Esophagus (tissue), 2 donors: ENCODE data around the gene CDC42EP5. TPM values are rescaled to one million over a fixed set of nuclear protein-coding genes. Genes with fewer than 3 reads are reported as not detected.
A peak's percentile ranks its signal among the peaks of the same experiment; 100 is the strongest.

Experiments
- H3K27ac ChIP-seq, 2 donors: one replicate each; pipeline ENCODE4 v1.5.1; 2013; ENCODE audit warnings: low read depth in 2 of 2, mild to moderate bottlenecking in 2 of 2, inconsistent platforms in 1 of 2, low read length in 1 of 2, moderate library complexity in 1 of 2
- H3K27me3 ChIP-seq, 2 donors: one replicate each; pipeline ENCODE4 v1.6.1; 2013; ENCODE audit warnings: low read length in 2 of 2, control low read depth in 1 of 2, mild to moderate bottlenecking in 1 of 2; ENCODE audit not compliant: insufficient read depth in 2 of 2, control insufficient read depth in 1 of 2
- H3K36me3 ChIP-seq, 2 donors: one replicate each; pipeline ENCODE4 v1.6.1; 2013; ENCODE audit warnings: low read length in 1 of 2; ENCODE audit not compliant: control insufficient read depth in 2 of 2, insufficient read depth in 2 of 2
- H3K4me1 ChIP-seq, 2 donors: one replicate each; pipeline ENCODE4 v1.6.1; 2013; ENCODE audit warnings: low read length in 1 of 2; ENCODE audit not compliant: control insufficient read depth in 2 of 2, insufficient read depth in 2 of 2
- H3K4me3 ChIP-seq, 2 donors: one replicate each; pipeline ENCODE4 v1.5.1; 2013; ENCODE audit warnings: low read length in 2 of 2, mild to moderate bottlenecking in 2 of 2, low read depth in 1 of 2, moderate library complexity in 1 of 2
- H3K9me3 ChIP-seq, 2 donors: one replicate each; pipeline ENCODE4 v1.6.1; 2013; ENCODE audit warnings: mild to moderate bottlenecking in 2 of 2, low read depth in 1 of 2, low read length in 1 of 2, moderate library complexity in 1 of 2; ENCODE audit not compliant: control insufficient read depth in 2 of 2, insufficient read depth in 1 of 2
- WGBS, 2 donors: extraction: QIAGEN DNeasy Blood & Tissue Kit; methylation state at CpG; one replicate each; pipeline ENCODE4 v1.1.7; 2013; 5-methylcytosine and 5-hydroxymethylcytosine counted together
- polyA plus RNA-seq, 2 donors: library from polyadenylated mRNA; stranded (reverse); fragments of 200-250 nt; gene quantifications; one replicate each; pipeline ENCODE4 v1.2.3, GENCODE V29; 2013
- donor health status: healthy with polysubstance abuse.
- donor health status: Bipolar disorder and iron deficiency.

CDC42EP5 gene
- polyA plus RNA-seq, 2 donors: 7.0 to 13.1 TPM

DNA sequence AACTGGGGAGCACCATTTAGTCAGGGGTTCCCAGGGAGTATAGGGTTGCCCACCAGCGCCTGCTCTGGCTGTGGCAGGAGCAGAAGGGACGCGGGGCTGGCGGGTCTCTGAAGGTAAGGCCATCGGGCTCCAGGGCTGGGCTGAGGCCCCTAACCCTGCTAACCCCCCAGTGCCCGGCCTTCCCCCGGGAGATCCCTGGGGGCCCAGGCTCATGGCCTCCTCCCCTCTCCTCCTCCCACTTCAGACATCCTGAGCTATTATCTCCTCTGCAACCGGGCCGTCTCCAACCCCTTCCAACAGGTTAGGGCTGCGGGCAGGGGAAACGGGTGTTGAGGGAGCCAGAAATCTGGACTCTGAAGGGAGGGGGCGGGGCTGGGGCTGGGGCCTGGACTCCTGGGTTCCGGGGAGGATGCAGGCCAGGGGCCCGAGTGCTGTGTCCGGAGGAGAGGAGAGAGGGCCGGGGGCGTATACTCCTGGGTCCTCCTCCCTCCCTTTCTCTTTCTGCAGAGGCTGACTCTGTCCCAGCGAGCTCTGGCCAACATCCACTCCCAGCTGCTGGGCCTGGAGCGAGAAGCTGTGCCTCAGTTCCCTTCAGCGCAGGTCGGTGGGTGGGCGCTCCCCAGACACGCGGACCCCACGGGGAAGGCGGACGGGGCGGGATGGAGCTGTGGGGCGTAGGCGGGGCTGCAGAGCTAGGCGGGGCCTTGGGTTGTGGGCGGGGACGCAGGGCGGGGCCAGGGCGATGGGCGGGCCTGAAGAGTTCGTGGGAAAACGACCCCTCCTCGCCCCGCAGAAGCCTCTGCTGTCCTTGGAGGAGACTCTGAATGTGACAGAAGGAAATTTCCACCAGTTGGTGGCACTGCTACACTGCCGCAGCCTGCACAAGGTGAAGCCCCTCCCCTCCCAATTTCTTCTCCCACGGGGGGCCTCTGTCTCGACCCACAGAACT, 42.5 kb downstream of the CDC42EP5 start:
- Histone ChIP-seq H3K36me3 (no peaks in the 10 kb centered on the region), H3K4me3 (peak overlapping the region; percentile 28 to 39), H3K27ac (no peak overlapping the region), H3K4me1 (peaks cover 9% of the 10 kb centered on the region in 2 donors), H3K27me3 (peaks cover 0 to 3% of the 10 kb centered on the region in 2 donors), H3K9me3 (no peaks in the 10 kb centered on the region)
- 6 to 8% methylated on average over 42 of the region's 43 CpGs for WGBS, 2 donors

DNA sequence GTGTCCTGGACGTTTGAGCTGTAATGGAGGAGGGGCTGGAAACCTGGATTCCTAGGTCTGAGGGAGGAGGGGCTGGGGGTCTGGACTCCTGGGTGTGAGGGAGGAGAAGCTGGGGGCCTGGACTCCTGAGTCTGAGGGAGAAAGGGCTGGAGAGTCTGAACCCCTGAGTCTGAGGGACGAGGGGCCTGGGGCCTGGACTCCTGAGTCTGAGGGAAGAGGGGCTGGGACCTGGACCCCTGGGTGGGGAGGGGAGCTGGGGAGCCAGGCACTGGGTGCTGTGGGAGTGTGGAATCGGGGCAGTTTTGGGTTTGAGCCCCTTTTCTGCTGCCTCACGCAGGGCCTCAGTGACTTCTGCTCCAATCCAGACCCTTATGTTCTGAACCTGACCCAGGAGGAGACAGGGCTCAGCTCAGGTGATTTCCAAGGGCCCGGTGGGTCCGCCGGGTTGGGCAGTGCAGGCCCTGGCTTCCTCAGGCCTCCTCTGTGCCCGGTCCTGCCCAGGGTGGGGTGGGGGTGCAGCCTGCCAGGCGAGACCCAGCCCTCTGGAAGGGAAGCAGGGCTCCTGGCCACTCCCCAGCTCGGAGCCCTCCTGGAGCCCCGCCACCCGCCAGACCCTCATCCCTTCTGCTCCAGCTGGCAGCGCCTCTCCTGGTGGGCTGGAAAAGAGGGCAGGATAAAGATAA, 43.4 kb downstream of the CDC42EP5 start:
- Histone ChIP-seq H3K9me3 (no peaks in the 10 kb centered on the region), H3K27me3 (peaks cover 0 to 3% of the 10 kb centered on the region in 2 donors)
- WGBS, 2 donors: 36 to 38% methylated on average over 13 of the region's 13 CpGs

DNA sequence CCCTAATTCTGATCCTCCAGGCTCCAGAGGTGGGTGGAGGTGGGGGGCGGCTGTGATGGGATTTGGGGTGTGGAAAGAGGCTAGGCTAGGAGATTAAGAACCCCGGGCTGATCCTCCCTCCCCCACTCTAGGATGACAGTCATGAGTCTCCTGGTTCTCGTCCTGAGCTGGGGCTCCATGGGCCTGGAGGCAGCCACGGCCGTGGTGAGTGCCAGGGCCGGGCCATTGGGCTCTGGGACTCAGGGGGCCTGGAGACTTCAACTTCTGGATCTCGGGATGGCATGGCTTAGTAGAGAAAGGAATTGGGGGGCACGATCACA, 44.0 kb downstream of the CDC42EP5 start:
- no peak overlapping the region for H3K4me3 ChIP-seq
- no peaks in the 10 kb centered on the region for H3K36me3 ChIP-seq
- peaks cover 5 to 9% of the 10 kb centered on the region in 2 donors for H3K4me1 ChIP-seq
- no peaks in the 10 kb centered on the region for H3K9me3 ChIP-seq
- peaks cover 0 to 3% of the 10 kb centered on the region in 2 donors for H3K27me3 ChIP-seq
- WGBS, 2 donors: 47 to 58% methylated on average over 8 of the region's 8 CpGs
- H3K27ac ChIP-seq: no peak overlapping the region

More for the DNA sequence above, 43.4 kb downstream of the CDC42EP5 start:
- Histone ChIP-seq H3K36me3 (no peaks in the 10 kb centered on the region), H3K4me3 (no peak overlapping the region), H3K4me1 (peaks cover 5 to 9% of the 10 kb centered on the region in 2 donors), H3K27ac (no peak overlapping the region)

DNA sequence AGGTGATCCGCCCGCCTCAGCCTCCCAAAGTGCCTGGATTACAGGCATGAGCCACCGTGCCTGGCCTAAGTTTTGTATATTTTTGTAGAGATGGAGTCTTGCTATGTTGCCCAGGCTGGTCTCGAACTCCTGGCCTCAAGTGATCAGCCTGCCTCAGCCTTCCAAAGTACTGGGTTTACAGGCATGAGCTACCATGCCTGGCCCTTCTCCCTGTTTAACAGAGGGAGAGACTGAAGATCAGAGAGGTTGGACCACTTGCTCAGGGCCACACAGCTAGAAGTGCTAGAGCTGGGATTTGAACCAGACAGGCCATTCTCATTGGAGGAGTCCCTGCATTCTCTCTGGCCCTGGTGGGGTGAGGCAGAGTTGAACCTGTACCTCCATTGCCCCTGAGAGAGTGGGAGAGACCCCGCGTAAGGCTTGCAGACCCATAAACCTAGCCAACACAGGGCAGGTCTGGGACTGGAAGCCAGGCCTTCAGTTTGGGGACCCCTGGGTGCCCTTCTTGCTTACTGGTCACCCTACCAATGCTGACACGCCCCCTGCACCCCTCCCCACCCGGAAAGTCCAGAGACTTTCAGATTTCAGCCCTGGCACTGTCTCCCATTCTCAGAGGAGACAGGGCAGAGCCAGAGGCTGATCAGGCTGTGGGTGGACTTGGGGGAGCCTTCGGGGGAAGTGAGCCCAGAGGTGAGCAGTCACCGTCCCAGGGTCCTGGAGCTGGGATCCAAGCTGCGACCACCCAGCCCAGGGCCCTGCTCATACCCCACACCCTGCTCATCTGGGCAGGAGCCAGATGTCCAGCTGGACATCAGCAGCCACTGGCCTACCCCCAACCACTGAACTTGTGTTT, 44.5 kb downstream of the CDC42EP5 start:
- Histone ChIP-seq H3K27ac (no peak overlapping the region), H3K4me1 (peaks cover 5 to 9% of the 10 kb centered on the region in 2 donors), H3K9me3 (no peaks in the 10 kb centered on the region), H3K27me3 (peaks cover 0 to 3% of the 10 kb centered on the region in 2 donors), H3K36me3 (no peaks in the 10 kb centered on the region), H3K4me3 (no peak overlapping the region)
- WGBS, 2 donors: 72 to 79% methylated on average over 11 of the region's 11 CpGs

DNA sequence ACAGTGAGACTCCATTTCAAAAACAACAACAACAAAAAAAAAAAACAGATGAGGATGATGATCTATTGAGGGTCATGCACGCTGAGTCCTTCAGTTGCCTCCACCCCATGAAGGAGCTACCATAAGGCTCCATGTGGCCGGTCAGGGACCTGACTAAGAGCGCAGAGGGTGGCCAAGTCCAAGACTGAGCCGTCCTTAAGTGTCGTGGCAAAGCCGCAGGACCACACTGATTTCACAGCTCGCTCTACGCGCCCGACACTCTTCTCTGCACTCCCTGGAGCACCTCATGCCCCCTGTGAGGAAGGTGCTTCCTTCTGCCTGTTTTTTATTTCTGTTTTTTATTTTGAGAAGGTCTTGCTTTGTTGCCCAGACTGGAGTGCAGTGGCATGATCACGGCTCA, 45.5 kb downstream of the CDC42EP5 start:
- Histone ChIP-seq H3K27ac (no peak overlapping the region), H3K36me3 (no peaks in the 10 kb centered on the region), H3K4me1 (peaks cover 5 to 9% of the 10 kb centered on the region in 2 donors), H3K27me3 (peaks cover 0 to 3% of the 10 kb centered on the region in 2 donors), H3K4me3 (no peak overlapping the region), H3K9me3 (no peaks in the 10 kb centered on the region)
- WGBS, 2 donors: 85 to 89% methylated on average over 11 of the region's 11 CpGs

DNA sequence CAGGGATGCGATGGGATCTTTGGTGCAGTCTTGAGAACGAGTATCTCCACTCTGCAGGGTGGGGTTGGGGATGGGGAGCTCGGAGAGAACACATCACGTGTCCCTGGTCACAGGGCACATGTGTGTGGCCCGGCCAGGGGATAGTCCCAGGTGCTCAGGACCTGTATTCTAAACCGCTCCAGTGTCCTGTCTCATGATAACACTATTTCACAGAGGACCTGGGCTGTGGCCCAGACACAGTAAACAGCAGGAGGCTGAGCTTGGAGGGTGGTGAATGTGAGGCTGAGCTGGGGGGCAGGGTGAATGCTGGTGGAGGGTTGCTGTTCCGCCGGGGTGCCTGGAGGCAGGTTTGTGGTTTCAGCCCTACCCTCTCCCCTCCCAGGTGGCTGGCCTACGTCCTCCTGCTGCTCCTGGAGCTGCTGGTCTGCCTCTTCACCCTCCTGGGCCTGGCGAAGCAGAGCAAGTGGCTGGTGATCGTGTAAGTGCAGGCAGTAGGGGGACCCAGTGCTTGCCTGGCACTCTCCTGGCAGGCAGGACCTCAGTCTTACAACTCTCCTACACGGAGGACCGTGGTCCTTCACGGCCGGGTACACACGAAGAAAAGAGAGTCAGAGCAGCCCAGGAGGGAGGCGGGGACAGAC, 46.7 kb downstream of the CDC42EP5 start:
- Histone ChIP-seq H3K36me3 (no peaks in the 10 kb centered on the region), H3K4me1 (peaks cover 5 to 6% of the 10 kb centered on the region in 2 donors), H3K4me3 (no peak overlapping the region), H3K9me3 (no peaks in the 10 kb centered on the region), H3K27me3 (peaks cover 0 to 3% of the 10 kb centered on the region in 2 donors), H3K27ac (no peak overlapping the region)
- WGBS, 2 donors: 51 to 56% methylated on average over 17 of the region's 17 CpGs

DNA sequence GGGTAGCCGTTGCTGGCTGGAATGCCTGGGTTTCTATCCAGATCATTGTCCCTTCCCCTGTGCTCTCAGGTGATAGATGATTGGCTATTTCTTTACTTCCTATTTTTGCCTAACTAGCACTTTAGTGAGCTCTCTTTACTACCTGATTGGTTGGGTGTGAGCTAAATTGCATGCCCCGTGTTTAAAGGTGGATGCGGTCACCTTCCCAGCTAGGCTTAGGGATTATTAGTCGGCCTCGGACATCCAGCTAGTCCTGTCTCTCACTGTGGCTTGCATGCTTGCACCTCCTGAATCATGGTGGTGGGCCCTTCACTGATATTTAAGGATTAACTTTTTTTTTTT, 47.7 kb downstream of the CDC42EP5 start:
- H3K4me3 ChIP-seq: no peak overlapping the region
- no peaks in the 10 kb centered on the region for H3K4me1 ChIP-seq
- WGBS, 2 donors: 63 to 67% methylated on average over 5 of the region's 5 CpGs
- H3K9me3 ChIP-seq: no peaks in the 10 kb centered on the region
- H3K36me3 ChIP-seq: no peaks in the 10 kb centered on the region
- no peak overlapping the region for H3K27ac ChIP-seq
- peaks cover 0 to 3% of the 10 kb centered on the region in 2 donors for H3K27me3 ChIP-seq

DNA sequence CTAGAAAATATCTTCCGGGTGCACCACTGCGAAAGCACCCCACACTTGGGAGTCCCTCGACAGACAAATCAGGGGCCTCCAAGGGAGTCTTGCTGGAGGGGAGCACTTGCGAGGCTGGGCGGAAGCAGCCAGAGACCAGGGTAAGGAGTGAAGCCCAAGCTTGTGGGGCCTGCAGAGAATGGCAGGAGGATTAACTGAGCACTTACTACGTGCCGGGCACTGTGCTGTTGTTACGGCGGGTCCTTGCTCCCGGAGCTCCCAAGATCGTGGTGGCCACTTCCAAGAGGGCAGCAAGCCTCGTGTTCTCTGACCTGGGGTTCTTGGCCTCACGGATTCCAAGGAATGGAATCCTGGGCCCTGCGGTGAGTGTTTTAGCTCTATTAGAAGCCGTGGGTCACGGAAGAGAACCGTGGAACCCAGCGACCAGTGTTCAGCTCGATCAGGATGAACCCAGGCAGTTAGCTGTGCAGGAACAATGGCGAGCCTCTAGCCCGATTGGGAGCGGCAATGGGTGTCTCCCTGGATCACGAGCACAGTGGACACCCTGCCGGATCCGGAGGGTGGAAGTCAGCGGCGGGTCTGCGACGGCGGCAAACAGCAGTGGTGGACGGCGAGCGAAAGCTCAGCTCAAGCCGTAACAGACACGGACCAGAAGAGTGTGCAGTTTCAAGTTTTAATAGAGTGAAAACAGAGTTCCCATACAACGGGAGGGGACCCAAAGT, 48.3 kb downstream of the CDC42EP5 start:
- Histone ChIP-seq H3K27ac (no peak overlapping the region), H3K9me3 (no peaks in the 10 kb centered on the region), H3K4me3 (no peak overlapping the region), H3K4me1 (no peaks in the 10 kb centered on the region), H3K27me3 (peaks cover 0 to 3% of the 10 kb centered on the region in 2 donors), H3K36me3 (no peaks in the 10 kb centered on the region)
- WGBS, 2 donors: 85 to 87% methylated on average over 34 to 36 of the region's 36 CpGs
